ENCODE measurements around the gene ZNF609. TPM values are rescaled to one million over a fixed set of nuclear protein-coding genes. Genes with fewer than 3 reads are reported as not detected.
A peak's percentile ranks its signal among the peaks of the same experiment; 100 is the strongest.

The ZNF609 gene
- total RNA-seq, 2 donors from 2014 or later, result 52.3 to 54.8 TPM

DNA sequence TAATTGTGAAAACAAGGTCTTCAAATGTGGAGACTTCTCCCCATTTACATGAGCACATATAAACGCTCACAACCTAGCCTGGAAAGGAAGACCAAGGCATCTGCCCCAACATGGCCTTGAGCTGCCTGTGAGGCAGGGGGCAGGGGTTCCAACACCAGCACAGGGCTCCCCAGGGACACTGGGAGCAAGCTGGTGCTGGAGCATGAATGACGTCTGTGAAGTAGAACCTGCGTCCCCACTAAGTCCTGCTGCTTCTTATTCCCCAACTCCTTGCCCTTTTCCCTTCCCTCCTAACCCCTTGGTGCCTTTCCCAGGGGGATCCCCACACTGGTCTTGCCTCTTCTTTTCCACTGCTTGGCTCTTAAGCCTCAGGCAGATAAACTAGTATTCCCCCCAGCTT is 221.9 kb downstream of the ZNF609 start:
- Histone ChIP-seq H3K27me3 (ENCODE audit: control insufficient read depth, insufficient read depth, low read length, poor library complexity, severe bottlenecking) (no peaks in the 10 kb centered on the region), H3K9me3 (ENCODE audit: control insufficient read depth, low read length) (no peaks in the 10 kb centered on the region), H3K27ac (ENCODE audit: low read depth, low read length) (no peak overlapping the region), H3K9ac (ENCODE audit: extremely low read depth, low read length, poor library complexity, severe bottlenecking) (no peak overlapping the region), H3K4me3 (ENCODE audit: low read length) (no peak overlapping the region), H3K36me3 (ENCODE audit: control insufficient read depth, insufficient read depth, low read length) (peaks cover 95% of the 10 kb centered on the region), H3K4me1 (ENCODE audit: control insufficient read depth, insufficient read depth, low read length) (peaks cover 2% of the 10 kb centered on the region)
- WGBS, 2 experiments (ENCODE audit: insufficient coverage in 1 of 2, insufficient read length in 1 of 2), result 86 to 88% methylated on average over 2 to 3 of the region's 3 CpGs
- Mint-ChIP-seq H3K9me3 (no peaks in the 10 kb centered on the region), H3K4me3 (no peak overlapping the region), H3K4me1 (peaks cover 20% of the 10 kb centered on the region), H3K36me3 (ENCODE audit: low read depth) (peaks cover 67% of the 10 kb centered on the region), H3K27ac (no peak overlapping the region), H3K27me3 (ENCODE audit: insufficient read depth) (no peaks in the 10 kb centered on the region)
- DNase-seq, result no peak
- TF ChIP-seq CTCF (conservative IDR thresholded peaks at IDR 0.05), result no peak

- no peak for DNase-seq
- H3K4me1 ChIP-seq (ENCODE audit: control insufficient read depth, insufficient read depth, low read length), result peaks cover 9% of the 10 kb centered on the region
- H3K4me1 Mint-ChIP-seq, result peaks cover 31% of the 10 kb centered on the region
- peaks cover 66% of the 10 kb centered on the region for H3K36me3 Mint-ChIP-seq (ENCODE audit: low read depth)
- H3K4me3 Mint-ChIP-seq, result no peak overlapping the region
- H3K36me3 ChIP-seq (ENCODE audit: control insufficient read depth, insufficient read depth, low read length), result peaks cover 94% of the 10 kb centered on the region
- 82 to 85% methylated on average over 1 to 3 of the region's 3 CpGs for WGBS, 2 experiments (ENCODE audit: insufficient coverage in 1 of 2, insufficient read length in 1 of 2)
- no peaks in the 10 kb centered on the region for H3K9me3 Mint-ChIP-seq
- H3K4me3 ChIP-seq (ENCODE audit: low read length), result no peak overlapping the region
- no peak overlapping the region for H3K9ac ChIP-seq (ENCODE audit: extremely low read depth, low read length, poor library complexity, severe bottlenecking)
- no peak for TF ChIP-seq CTCF (conservative IDR thresholded peaks at IDR 0.05)
- no peaks in the 10 kb centered on the region for H3K27me3 Mint-ChIP-seq (ENCODE audit: insufficient read depth)
- H3K27ac ChIP-seq (ENCODE audit: low read depth, low read length), result no peak overlapping the region
- H3K9me3 ChIP-seq (ENCODE audit: control insufficient read depth, low read length), result no peaks in the 10 kb centered on the region
- no peaks in the 10 kb centered on the region for H3K27me3 ChIP-seq (ENCODE audit: control insufficient read depth, insufficient read depth, low read length, poor library complexity, severe bottlenecking)
- peak overlapping the region; percentile 38 for H3K27ac Mint-ChIP-seq
Observed at GRCh38 chr15:64683378-64683777, 223.0 kb downstream of the ZNF609 start.

DNA sequence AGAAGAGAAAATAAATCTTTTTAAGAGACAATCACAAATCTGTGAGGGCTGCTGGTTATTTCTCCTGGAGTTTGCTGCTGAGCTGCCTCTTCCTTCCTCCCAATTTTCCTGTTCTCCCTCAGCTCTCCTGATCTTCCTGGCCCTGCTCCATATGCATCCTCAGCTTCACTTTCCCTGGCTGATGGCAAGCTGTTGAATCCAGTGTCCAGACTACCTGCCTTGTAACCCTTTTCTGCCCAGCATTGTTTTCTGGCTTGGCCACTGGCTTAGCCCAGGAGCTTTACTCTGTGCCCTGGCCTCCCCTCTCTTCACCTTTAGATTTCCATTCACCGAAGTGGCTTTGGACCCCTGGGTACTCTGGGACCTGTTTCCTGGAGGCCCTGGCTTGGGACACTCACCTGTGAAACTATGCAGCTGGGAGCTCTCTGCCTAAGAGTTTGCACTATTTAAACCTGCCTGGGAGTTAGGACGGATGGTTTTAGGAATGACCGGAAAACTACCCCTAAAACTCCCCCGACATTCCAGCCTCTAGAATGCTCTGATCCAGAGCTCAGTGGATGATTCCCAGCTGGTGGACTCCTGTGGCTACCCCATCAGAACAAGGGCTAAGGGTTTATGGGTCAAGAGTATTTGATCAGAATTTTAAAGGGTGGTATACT is 225.0 kb downstream of the ZNF609 start:
- no peak overlapping the region for H3K9ac ChIP-seq (ENCODE audit: extremely low read depth, low read length, poor library complexity, severe bottlenecking)

More for the DNA sequence above, 225.0 kb downstream of the ZNF609 start:
- Mint-ChIP-seq H3K9me3 (no peaks in the 10 kb centered on the region), H3K4me1 (peaks cover 46% of the 10 kb centered on the region), H3K4me3 (no peak overlapping the region), H3K36me3 (ENCODE audit: low read depth) (peaks cover 66% of the 10 kb centered on the region), H3K27ac (peak overlapping the region; percentile 23), H3K27me3 (ENCODE audit: insufficient read depth) (no peaks in the 10 kb centered on the region)
- Histone ChIP-seq H3K9me3 (ENCODE audit: control insufficient read depth, low read length) (no peaks in the 10 kb centered on the region), H3K36me3 (ENCODE audit: control insufficient read depth, insufficient read depth, low read length) (peaks cover 93% of the 10 kb centered on the region), H3K4me3 (ENCODE audit: low read length) (no peak overlapping the region), H3K27me3 (ENCODE audit: control insufficient read depth, insufficient read depth, low read length, poor library complexity, severe bottlenecking) (no peaks in the 10 kb centered on the region), H3K27ac (ENCODE audit: low read depth, low read length) (peak overlapping the region; percentile 33), H3K4me1 (ENCODE audit: control insufficient read depth, insufficient read depth, low read length) (peaks cover 16% of the 10 kb centered on the region)
- TF ChIP-seq CTCF (conservative IDR thresholded peaks at IDR 0.05), result no peak
- 81 to 84% methylated on average over 3 to 4 of the region's 4 CpGs for WGBS, 2 experiments (ENCODE audit: insufficient coverage in 1 of 2, insufficient read length in 1 of 2)
- DNase-seq, result peak; percentile 63
